ENCODE results near the gene SPAG5.

- TF ChIP-seq POLR2AphosphoS5 (IDR thresholded peaks at IDR 0.05; ENCODE audit: low read depth), result no peak
- TF ChIP-seq CTCF (IDR thresholded peaks at IDR 0.05; ENCODE audit: insufficient read depth, low read length), result no peak
These were observed 31.2 kb downstream of the SPAG5 start for GRCh38 chr17:28567604-28568003.

Data from HL-60 (cell line).